Stimulated activated CD4-positive, alpha-beta T cell treated with anti-CD3 and anti-CD28 coated beads, Interleukin-4, amount 100 ng/mL, for 24 hours (primary cell): ENCODE measurements around the gene PEX11A.

ENCODE experiments used
- DNase-seq: peaks from one replicate; pipeline ENCODE4 v3.0.0-alpha.2; 2020

PEX11A gene

DNA sequence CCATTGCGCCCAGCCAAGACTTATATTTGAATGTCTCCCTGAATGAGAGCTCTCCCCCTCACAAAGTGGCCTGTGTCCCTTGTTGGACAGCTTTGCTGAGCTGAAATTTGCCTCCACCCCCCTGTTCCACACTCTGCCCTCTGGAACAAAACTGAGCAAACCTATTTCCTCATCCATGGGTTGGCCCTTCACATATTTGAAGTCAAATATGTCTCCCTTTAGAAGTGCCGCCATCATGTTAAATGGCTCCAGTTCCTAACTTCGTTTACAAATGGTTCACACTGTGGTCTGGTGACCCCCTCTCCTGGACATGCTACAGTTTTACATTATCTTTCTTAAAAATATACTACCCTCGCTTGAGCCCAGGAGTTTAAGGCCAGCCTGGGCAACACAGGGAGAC, 16.0 kb downstream of the PEX11A start:
- no peak for DNase-seq

DNA sequence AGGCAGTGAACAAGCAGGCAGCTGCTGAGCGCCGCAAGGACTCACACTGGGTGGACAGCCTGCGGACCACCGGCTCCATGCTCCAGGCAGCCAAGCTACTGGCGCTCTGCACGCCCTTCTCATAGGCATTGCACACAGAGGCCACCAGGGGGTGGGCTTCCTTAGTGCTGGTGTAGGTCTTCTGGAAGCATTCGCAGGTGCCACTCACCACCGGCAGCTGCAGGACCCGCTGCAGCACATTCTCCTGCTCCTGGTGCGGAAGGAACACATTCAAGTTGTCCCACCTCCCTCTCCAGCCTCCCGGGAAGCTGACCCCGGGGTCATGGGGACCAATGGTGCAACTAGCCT, 17.4 kb downstream of the PEX11A start:
- no peak for DNase-seq

DNA sequence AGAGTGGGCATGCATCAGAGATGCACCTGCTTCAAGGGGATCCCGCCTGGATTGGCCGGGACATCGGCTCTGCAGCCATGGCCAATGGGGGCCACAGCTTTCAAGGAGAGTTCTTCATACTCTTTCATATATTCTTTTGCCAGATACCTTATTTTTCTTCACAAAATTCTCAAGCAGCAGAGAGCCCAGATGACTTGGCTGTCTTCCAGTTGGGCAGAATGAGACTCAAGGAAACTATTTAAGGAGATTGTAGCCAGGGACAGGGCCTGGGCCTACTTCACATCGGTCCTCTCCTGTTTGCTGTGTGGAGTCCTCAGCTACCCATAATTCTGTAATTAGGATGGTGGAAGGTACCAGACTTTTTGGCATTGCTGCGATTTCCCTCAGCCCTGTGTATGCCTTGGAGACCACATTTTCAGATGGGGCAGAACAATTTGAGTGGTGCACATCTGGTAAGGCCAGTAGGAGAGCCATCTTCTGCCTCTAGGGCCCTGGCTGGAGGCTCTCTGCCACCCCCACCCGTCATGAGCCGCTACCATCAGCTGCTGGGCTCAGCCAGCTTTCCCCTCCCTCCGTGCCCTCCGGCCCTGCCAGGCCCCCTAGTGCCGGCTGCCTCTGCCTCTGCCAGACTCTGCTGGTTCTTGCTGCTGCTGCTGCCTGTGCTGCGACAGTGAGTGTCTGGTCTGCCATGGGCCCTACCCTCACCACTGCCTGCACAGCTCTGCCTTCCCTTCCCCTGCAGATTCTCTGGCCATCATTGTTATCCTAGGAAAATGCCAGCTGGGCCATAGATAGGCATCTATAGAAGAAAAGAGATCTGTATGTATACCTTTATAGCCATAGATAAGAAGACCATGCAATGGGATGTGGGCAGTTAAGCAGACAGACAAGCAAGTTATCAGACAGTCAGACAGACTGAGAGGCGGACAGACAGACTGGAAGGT, 18.1 kb downstream of the PEX11A start:
- DNase-seq: no peak

DNA sequence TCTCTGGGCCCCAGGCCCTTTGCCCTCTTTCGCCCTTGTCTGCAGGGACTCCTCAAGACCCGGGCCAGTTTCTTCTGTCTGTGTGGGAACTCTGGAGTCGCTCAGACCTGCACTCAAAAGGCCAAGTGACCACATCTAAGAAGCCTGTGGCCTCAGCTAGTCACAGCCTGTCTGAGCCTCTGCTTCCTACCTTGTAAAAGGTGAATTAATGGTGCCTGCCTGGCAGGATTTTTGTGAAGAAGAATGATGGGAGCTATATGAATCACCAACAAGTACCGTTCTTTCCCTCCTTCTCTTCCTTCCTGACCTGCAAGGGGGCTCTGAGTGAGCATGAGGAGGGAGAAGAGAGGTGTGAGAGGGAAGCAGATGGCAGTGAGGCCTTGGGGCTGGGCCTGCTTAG, 18.9 kb downstream of the PEX11A start:
- no peak for DNase-seq

DNA sequence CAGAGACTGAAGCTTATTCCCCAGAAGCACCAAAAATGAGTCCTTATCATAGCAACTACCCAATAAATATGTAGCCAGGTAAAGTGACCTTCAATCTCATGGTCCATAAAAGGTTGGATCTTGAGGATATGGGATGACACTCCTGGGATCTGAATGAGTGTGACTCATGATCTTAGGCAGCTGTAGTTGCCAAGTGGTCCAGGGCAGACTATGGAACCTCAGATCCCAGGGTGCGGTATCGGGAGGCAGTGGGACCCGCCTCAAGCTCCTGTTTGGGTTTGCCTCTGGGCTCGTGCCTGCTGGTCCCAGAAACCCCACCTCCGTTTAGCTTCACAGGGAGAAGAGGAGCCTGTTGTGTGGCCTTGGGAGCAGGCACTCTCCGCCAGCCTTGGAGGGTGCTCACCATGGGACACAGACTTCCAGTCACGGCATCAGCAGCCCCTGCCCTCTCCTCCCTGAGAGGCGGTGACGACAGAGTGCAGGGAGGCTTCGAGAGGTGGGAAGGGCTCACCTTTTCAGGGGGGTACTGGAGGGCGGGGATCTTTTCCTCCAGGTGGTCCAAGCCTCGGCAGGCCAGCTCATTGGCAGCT, 19.5 kb downstream of the PEX11A start:
- no peak for DNase-seq

DNA sequence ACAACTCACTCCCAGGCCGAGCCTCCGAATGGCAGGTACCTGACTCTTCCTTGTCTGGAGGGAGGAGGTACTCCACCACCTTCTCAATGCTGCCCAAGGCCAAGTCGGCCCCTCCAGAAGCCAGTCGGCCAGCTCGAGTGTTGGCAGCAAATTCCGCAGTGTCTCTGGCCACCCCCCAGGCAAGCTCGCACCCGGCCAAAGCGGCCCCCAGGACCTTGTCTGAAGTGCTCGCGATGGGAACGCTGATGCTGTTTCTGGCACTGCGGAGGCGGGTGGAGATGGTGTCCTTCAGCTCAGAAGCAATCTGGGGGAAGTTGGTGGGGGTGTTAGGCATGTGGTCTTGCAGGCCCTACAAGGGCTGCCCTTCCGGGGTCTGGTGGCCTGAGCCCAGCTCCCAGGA, 20.6 kb downstream of the PEX11A start:
- no peak for DNase-seq

DNA sequence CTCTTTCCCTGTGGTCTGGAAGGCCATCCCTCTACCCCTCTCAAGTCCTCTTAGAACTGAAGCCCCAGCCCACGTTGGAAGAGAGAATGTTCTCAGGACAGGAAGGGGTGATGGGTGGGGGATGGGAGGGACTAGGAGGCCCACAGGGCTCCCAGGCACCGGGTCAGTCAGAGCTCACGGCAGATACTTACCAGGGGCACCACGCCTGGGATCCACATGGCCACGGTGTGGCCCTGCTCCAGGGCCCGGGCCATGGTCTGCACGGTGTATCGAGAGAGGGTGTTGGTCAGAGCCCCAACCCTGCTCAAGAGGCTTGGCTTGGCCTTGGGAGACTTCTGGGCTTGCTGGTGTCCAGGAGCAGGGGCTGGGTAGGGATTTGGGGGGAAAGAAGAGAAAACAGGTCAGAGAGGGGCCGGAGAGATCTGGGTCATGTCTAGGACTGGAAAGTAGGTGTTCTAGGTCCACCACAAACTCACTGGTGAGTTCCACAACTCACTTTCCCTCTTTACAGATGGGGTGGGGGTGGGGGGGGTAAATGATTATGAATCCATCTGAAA, 21.2 kb downstream of the PEX11A start:
- DNase-seq: no peak

DNA sequence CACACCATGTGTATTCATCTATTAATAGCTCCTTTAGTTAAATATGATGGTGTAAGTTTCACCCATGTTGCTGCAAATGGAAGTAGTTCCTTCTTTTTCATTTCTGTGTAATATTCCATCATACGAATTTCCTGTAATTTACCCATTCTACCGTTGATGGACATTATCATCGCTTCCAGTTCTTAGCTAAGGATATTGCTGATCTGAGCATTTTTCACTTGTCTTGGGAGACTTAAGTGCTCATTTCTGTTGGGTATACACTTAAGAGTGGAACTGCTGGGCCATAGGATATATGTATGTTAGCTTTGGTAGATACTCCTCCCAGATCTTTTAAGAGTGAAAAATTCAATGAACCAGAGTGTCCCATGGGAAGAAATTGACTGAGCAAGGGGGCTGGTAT, 22.4 kb downstream of the PEX11A start:
- no peak for DNase-seq

DNA sequence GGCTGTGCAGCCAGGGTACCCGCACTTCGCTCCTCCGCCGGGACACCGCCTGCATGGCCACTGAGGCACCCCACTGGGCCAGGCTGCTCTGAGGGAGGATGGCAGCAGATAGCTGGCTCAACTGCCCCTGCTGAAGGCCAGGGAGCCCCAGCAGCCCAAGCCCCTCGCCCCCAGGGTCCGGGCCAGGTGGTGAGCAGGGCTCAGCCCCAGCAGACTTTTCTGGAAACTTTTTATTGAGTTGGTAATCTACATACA, 22.9 kb downstream of the PEX11A start:
- no peak for DNase-seq

DNA sequence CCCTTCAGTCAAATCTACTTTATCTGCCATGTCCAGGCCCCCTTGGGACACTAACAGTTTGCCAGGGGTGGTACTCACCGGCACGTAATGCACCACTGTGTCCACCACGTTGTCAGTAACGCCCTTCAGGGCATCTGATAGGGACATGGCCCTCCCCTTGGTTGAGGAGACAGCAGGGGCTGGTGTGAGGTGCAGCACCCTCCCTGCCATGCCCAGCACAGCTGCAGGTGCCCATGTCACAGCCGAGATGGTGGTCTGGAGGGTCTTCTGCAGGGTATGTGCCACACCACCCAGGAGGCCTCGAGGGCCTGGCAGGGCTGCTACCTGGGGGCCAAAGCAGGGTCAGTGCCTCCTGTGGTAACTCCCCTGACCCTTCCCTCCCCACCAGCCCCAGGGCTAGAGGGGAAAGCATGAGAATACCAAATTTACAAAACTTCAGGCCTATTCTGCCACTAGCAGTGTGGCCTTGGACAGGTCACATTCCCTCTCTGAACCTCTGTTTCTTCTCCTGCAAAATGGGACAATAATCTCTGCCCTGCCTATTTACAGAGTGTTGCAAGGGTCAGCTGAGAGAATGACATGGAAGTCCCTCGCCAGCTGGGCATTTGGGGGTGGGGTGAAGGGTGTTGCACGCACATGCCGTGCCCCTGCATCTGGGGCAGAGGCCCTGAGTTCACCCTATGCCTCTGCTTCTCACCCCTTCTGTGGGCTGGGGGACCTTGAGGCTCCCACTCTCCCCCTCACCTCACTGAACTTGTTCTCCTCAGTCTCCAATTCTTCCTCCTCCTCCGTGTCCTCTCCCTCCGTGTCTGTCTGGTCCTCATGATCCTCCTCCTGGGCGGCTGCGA, 23.5 kb downstream of the PEX11A start:
- DNase-seq: no peak

DNA sequence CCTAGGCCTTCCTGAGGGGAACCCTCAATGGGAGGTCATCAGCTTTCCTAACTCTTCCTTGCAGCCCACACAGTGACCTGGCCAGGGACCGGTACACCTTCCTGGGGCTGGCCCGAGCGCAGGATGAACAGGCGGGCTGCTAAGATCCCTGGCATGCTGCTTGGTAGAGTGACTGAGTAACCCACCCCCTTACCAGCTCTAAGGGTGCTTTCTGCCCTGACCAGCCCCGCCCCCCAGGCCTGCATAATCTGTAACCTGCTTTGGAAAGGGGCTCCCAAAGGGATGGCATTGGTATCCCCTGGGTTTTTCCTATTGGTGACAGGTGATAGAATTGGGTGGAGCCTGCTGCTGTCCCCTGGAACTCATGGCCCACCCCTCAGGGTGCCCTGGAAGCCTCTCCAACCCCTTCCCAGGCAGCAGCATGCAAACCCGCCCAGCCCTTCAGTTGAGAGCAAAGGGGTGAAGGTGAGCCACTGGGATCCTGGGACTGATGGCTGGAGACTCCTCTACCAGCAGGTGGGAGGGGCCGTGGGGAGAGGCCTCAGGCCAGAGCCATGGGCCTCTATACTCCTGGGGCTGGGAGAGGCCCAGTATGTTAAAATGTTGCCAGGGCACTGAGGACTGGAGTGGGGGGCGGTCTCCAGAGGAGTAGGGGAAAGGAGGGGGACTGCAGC, 24.2 kb downstream of the PEX11A start:
- DNase-seq: no peak

DNA sequence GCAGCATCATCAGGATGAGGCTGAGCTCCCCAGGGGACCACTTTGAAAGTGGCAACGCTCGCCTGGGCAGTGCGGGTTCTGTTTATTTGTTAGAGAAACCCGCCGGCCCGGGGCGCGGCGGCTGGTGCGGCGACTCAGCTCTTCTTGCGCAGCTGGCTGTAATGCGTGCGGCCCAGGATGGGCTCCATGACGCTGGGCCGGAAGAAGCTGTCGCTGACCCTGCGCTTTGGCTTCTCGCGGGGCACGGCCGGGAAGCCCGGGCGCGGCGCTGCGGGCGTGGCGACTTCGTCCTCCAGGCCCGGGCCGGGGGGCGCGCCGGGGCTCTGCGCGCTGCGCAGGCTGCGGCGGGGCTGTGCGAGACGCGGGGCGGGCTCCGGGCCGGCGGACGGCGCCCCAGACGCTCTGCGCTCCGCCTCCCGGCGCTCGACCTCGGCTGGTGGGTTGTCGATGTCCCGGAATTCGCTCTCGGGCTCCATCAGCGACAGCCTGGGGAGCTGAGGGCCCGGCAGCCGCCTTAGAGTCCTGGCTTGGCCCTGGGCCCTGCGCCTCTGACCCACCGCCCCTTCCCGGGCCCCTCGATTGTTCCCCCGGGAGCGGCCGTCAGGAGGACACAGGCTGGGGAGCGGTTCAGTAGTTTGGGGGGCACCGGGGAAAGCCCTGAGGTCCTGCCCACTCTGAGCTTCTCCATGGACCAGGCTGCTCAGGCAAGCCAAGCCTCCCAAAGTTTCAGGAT, 24.9 kb downstream of the PEX11A start:
- no peak for DNase-seq

DNA sequence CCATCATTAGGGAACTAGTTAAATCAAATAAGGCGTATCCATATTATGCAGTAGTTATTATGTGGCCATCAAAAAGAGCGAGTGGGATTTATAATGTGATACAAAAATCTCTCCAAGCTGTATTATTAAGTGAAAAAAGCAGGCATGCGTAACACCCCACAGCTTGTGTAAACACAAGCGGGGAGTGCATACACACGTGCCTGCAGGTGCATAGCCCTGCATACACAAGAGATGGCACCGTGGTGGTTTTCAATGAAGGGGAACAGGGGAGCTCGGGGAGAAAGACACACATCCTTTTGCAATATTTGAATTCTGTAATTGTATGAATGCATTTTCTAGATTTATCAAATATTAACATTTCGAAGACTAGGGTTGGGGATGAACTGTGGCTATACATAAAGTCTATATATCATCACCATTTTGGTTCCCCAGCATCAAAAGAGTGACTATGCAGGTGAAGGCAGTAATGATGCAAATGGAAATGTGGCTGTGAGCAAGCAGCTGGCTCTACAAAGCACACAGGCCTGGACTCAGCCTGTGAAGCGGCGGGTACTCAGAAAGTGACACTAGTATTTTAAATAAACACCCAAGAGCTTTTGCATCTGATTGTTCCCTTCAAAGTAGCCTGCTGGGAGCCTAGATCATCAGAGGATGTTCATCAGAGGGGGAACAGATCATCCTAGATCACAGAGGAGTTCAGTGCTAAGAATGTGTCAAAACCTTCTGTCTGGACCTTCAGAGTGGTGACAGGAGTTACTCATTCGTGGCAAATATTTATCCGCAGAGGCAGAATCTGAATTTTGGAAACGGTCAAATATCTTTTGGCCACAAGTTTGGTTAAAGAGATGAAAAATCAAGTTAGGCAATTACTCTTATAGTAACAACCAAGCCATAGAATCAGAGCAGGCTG, 25.9 kb downstream of the PEX11A start:
- DNase-seq: no peak

DNA sequence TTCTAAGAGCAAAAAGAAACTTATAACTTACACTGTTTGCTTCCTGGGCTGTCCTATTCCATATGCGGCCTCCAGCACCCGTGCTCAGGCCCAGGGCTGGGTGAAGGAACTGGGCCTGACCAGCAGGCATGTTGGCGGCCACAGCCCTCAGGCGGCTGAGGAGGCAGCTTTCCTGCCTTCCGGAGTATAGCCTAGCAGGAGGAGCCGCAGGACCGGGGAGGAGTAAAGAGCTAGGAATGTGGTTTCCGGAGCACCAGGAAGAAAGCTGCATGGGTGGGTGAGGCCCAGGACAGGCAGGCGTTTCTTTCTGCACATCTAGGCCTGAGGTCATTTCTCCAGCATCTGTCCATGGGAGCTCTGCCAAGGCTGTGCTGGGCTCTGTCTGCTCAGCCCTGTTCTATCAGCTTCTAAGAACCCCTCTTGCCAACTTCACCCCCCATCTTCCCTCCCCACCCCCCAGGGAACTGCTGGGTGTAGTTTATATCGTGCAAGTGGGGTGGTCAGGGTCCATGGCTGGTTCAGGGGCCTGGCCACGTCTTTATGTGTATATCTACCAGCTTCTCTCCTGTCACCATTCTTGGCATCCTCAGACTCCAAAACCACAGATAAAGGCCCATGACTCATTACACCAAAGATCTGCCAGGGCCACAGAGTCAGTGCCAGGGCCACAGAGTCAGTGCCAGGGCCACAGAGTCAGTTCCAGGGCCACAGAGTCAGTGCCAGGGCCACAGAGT, 27.5 kb downstream of the PEX11A start:
- DNase-seq: no peak

DNA sequence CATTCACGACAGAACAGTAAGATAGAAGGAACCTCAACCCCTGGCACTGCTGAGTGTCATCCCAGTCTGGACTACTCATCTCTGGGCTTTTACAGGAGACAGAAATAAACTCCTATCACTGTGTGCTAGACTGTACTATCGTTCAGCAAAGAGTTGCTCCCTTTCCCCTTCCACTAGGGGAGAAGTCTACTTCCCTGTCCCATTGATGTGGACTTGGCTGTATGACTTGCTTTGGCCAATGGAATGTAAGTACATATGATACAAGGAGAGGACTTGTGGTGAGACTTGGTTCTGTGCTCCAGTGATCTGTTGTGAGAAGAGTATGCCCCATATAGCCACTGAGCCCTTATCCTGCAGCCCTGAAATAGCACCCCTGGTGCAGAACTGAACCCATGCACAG, 30.0 kb downstream of the PEX11A start:
- DNase-seq: no peak

DNA sequence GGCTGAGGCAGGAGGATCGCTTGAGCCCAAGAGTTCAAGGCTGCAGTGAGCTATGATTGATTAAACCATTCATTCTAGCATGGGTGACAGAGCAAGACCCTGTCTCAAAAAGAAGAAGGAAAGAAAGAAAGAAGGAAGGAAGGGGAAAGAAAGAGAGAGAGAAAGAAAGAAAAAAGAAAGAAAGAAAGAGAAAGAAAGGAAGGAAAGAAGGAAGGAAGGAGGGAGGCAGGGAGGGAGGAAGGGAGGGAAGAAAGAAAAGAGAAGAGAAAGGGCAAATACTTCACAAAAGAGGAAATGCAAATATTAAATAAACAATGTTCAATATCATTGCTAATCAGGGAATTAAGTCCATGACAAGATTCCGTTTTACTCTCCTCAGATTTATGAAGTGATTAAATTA, 31.3 kb downstream of the PEX11A start:
- DNase-seq: no peak

DNA sequence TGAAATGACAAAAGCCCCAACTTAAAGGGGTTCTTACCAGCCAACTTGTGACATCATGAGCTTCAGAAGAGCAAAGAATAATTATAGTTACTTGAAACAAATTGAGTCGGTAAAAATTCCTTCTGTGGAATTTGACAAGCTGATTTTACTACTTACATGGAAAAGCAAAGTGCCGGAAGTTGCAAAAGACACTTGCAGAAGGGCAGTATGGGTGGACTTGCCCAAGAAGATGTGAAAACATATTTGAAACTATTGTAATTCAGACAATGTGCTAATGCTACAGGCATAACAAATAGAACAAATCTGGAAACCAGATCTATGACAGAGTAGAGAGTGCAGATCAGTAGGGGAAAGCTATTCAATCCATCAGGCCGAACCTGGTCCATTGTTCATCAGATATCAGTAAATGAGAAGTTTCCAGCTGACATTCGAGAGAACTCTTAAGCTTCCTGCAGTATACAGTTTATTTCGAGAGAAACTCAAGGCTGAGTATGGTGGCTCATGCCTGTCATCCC, 32.8 kb downstream of the PEX11A start:
- no peak for DNase-seq

DNA sequence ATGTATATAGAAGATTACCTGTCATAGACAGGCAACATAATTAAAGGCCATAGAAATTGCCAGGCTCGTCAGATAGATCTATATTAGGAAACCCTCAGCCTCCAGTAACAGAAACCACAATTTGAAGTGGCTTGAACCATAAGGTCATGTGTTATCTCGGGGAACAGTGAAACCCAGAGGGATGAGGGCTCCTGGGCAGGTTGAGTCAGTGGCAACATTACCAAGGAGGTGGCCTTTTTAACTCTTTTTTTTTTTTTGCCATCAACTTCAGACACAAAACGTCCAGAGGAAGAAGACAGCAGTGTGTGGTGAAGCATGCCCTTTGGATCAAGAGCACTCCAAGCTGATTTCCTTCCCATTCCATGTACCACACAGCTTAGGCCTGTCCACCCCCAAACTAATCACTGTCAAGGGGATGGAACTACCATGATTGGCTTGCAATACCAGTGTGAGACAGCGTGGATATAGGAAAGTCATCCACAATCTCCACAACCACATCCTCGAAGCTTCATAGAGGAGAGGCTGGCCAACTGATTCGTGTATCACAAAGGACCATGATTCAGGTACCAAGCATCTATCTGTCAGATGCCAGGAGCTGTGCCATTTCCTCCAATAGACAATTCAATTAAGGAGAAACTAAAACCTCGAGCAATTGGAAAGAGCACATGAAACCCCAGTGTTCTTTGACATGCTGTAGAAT, 34.3 kb downstream of the PEX11A start:
- DNase-seq: no peak
